NCI-H774 (cell line): ENCODE results near the gene MT1E.
"Not testable (repeated sequence)": the region's sequence is repeated elsewhere in the genome, so short reads cannot be mapped to it uniquely, and the experiment has no call there.

ENCODE experiments used
- DNase-seq: peaks from one replicate; lab custom pipeline; 2025; lab: John Stamatoyannopoulos, UW

Gene MT1E

DNA sequence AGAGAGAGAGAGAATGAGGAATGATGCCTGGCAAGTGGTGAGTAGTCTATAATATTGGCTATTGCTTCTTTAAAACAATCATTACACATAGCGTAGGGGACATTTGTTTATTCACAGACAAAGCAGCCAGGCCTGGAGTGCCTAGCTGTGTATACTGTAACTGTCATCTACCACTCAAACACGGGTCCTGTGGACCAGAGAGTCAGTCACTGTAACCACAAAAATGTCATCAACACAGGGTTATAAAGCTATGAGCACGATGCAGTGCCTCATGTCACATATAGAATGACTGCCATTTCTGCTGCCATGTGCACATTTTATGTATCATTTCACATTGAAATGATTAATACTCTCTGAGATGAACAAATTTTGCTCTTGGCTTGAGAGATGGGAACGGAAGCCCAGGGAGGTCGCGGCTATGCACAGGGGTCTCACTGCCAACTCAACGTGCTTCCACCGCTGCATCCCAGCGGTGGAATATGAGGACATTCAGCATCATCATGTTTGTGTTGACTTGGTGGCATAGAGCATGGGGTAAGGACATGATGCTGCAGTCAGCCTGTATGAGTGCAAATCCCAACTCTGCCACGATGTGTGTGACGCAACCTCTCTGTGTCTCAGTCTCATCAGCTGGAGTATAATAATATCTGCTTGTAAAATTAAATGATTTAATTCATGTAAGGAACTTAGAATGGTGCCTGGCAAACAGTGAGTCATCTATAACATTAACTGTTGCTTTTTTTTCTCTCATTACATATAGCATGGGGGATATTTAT lies 47.4 kb downstream of the MT1E start:
- no peak for DNase-seq

DNA sequence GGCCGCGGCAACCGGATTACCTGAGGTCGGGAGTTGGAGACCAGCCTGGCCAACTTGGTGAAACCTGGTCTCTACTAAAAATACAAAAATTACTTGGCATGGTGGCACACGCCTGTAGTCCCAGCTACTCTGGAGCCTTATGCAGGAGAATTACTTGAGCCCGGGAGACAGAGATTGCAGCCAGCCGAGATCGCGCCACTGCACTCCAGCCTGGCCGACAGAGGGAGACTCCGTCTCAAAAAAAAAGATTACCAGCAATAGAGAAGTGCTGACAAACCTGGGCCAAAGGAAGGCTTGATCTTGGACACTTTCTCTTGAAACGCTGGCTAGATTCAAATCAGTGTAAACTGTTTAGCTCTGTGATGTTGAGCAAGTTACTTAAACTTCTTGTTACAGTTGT lies 48.3 kb downstream of the MT1E start:
- DNase-seq = no peak

DNA sequence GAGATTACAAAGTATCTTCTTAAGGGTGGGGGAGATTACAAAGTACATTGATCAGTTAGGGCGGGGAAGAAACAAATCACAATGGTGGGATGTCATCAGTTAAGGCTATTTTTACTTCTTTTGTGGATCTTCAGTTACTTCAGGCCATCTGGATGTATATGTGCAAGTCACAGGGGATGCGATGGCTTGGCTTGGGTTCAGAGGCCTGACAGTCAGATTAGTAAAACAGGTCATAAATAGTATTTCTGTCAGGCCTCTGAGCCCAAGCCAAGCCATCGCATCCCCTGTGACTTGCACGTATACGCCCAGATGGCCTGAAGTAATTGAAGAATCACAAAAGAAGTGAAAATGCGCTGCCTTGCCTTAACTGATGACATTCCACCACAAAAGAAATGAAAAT lies 49.0 kb downstream of the MT1E start:
- not testable (repeated sequence) for DNase-seq

DNA sequence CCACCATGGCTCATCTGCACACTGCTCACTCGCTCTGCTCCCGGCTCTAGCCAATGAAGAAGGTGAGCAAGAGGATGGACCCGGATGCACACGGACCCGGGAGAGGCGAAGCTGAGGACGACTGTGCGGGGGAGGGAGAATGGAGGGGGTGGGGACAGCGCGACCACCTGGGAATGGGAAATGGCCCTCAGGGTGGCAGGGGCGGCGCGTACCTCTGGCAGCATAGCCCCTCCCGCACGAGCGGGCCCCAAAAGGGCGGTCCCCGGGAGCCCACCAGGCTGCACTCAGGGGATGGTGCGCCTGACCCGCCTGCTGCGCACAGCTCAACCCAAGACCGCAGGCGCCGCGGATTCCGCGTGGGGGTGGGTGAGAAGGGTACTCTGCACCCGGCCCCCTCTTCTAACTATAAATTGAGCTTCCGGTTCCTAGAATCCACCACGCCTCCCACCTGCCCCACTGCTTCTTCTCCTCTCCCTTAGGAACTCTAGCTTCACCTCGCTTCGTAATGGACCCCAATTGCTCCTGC lies 50.2 kb downstream of the MT1E start:
- no peak for DNase-seq
